ENCODE data around the gene NXPH3. TPM values are rescaled to one million over a fixed set of nuclear protein-coding genes. Genes with fewer than 3 reads are reported as not detected.
A peak's percentile ranks its signal among the peaks of the same experiment; 100 is the strongest.

NXPH3 gene
- total RNA-seq, 1 donor, result 1.9 TPM

GRCh38 chr17:49618028-49618611 lies 42.4 kb downstream of the NXPH3 start:
- TF ChIP-seq, protein P1, sequence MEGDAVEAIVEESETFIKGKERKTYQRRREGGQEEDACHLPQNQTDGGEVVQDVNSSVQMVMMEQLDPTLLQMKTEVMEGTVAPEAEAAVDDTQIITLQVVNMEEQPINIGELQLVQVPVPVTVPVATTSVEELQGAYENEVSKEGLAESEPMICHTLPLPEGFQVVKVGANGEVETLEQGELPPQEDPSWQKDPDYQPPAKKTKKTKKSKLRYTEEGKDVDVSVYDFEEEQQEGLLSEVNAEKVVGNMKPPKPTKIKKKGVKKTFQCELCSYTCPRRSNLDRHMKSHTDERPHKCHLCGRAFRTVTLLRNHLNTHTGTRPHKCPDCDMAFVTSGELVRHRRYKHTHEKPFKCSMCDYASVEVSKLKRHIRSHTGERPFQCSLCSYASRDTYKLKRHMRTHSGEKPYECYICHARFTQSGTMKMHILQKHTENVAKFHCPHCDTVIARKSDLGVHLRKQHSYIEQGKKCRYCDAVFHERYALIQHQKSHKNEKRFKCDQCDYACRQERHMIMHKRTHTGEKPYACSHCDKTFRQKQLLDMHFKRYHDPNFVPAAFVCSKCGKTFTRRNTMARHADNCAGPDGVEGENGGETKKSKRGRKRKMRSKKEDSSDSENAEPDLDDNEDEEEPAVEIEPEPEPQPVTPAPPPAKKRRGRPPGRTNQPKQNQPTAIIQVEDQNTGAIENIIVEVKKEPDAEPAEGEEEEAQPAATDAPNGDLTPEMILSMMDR (IDR thresholded peaks at IDR 0.05; ENCODE audit: insufficient read depth, low read length), result no peak
- H3K4me3 ChIP-seq (ENCODE audit: low read depth, low read length), result no peak overlapping the region
- DNase-seq (ENCODE audit: low read depth), result no peak

DNA sequence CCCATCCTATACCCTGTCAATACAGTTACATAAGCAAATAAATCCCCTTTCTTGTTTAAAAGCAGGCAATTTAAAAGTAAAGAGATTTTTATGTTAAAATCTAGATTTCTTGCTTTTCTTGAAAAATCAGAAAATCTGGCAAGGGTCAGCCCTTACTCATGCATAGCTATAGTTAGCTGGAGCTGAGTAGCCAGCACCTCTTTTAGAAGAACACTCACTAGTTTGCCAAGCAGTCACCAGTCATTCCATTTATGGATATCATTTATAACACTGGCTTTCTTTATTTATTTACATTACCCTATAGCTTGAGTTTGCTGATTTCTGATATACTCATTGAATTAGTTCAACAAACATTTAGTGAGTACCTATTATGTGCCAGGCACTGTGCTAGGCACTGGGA lies 45.7 kb downstream of the NXPH3 start:
- no peak overlapping the region for H3K4me3 ChIP-seq (ENCODE audit: low read depth, low read length)
- TF ChIP-seq, protein P1 (IDR thresholded peaks at IDR 0.05; ENCODE audit: insufficient read depth, low read length), result no peak
- no peak for DNase-seq (ENCODE audit: low read depth)

GRCh38 chr17:49621946-49622529 lies 46.4 kb downstream of the NXPH3 start:
- DNase-seq (ENCODE audit: low read depth), result no peak
- TF ChIP-seq, protein P1 (IDR thresholded peaks at IDR 0.05; ENCODE audit: insufficient read depth, low read length), result no peak
- H3K4me3 ChIP-seq (ENCODE audit: low read depth, low read length), result no peak overlapping the region

DNA sequence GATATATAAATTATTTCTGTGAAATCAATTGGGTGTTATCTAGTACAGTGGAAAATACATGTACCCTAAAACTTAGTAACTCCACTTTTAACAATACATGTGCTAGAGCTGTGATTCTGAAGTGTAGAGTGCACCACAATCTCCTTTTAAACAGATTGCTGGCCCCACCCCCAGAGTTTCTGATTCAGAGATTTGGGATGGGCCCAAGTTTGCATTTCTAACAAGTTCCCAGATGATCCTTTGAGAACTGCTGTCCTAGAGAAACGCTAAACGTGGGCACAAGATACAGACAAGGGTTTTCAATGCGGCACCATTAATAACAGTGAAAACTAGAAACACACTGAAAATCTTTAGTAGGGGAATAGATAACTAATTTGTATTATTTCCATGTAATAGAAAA lies 49.2 kb downstream of the NXPH3 start:
- TF ChIP-seq, protein P1 (IDR thresholded peaks at IDR 0.05; ENCODE audit: insufficient read depth, low read length), result no peak
- peak; percentile 63 for DNase-seq (ENCODE audit: low read depth)
- no peak overlapping the region for H3K4me3 ChIP-seq (ENCODE audit: low read depth, low read length)

DNA sequence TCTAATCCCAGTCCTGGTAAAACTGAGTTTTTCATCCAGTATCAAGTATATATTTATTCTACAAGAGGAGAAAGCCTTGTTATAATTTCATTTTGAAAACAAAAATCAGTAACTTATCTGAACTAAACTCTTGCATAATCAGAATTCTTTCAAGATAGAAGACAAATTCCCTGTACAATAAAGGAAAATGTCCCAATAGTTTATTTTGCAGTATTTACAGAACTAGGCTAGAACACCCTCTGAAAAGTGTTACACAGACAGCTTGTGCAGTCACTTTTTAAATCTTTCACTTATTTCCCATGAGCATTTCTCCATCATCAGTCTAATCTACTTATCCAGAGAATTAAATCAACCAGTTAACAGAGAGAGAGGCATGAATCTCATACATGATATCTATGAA lies 53.8 kb downstream of the NXPH3 start:
- DNase-seq (ENCODE audit: low read depth), result peak; percentile 31

GRCh38 chr17:49630113-49630900 lies 54.6 kb downstream of the NXPH3 start:
- no peak for DNase-seq (ENCODE audit: low read depth)
- no peak overlapping the region for H3K4me3 ChIP-seq (ENCODE audit: low read depth, low read length)
- TF ChIP-seq, protein P1 (IDR thresholded peaks at IDR 0.05; ENCODE audit: insufficient read depth, low read length), result no peak

More for the DNA sequence above, 53.8 kb downstream of the NXPH3 start:
- TF ChIP-seq, protein P1 (IDR thresholded peaks at IDR 0.05; ENCODE audit: insufficient read depth, low read length), result no peak
- no peak overlapping the region for H3K4me3 ChIP-seq (ENCODE audit: low read depth, low read length)

Data from fibroblast of the aortic adventitia (primary cell).